Mucosa of stomach (tissue), 1 donor: Measurements from ENCODE around the gene MTMR3.

Experiments
- H3K27me3 ChIP-seq: one replicate; pipeline ENCODE4 v1.7.0; 2013; ENCODE audit warnings: mild to moderate bottlenecking, low read length; ENCODE audit not compliant: control insufficient read depth, insufficient read depth
- H3K36me3 ChIP-seq: one replicate; pipeline ENCODE4 v1.7.0; 2013; ENCODE audit warnings: low read length; ENCODE audit not compliant: control insufficient read depth, insufficient read depth
- H3K4me1 ChIP-seq: one replicate; pipeline ENCODE4 v1.7.0; 2013; ENCODE audit warnings: mild to moderate bottlenecking, low read length; ENCODE audit not compliant: control insufficient read depth, insufficient read depth
- H3K4me3 ChIP-seq: one replicate; pipeline ENCODE4 v1.7.0; 2013; ENCODE audit warnings: low read length
- H3K9ac ChIP-seq: one replicate; pipeline ENCODE4 v1.7.0; 2013; ENCODE audit warnings: mild to moderate bottlenecking, low read length, moderate library complexity
- H3K9me3 ChIP-seq: one replicate; pipeline ENCODE4 v1.7.0; 2013; ENCODE audit warnings: mild to moderate bottlenecking, low read length, moderate library complexity; ENCODE audit not compliant: control insufficient read depth
- donor health status: Pancreatic carcinoma.

Gene MTMR3

GRCh38 chr22:30015229-30015797 lies 132.3 kb downstream of the MTMR3 start:
- Histone ChIP-seq H3K9me3 (no peaks in the 10 kb centered on the region), H3K4me1 (no peaks in the 10 kb centered on the region), H3K9ac (no peak overlapping the region), H3K27me3 (no peaks in the 10 kb centered on the region), H3K36me3 (peaks cover 30% of the 10 kb centered on the region), H3K4me3 (no peak overlapping the region)

GRCh38 chr22:30015846-30016245 lies 132.9 kb downstream of the MTMR3 start:
- Histone ChIP-seq H3K27me3 (no peaks in the 10 kb centered on the region), H3K36me3 (peaks cover 33% of the 10 kb centered on the region), H3K9me3 (no peaks in the 10 kb centered on the region), H3K4me1 (no peaks in the 10 kb centered on the region), H3K4me3 (no peak overlapping the region), H3K9ac (no peak overlapping the region)

DNA sequence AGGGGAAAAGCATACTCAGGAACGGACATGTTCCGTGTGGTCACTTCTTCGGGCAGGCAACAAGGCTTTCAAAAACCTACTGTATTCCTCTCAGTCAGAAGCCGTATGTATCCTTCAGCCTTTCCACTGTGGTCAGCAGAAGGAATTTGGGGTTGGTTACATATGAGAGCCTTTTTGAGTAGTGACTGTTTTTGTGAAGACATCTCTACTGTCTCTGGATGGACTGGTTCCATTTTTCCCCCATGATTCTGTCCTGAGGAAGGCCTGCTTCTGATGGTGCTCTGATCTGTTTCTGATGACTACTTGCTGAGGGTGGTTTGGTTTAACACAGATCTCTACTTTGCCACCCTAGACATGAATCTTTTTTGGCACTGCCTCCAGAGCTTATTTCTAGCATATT lies 133.6 kb downstream of the MTMR3 start:
- H3K9ac ChIP-seq: no peak overlapping the region
- peaks cover 29% of the 10 kb centered on the region for H3K36me3 ChIP-seq
- no peaks in the 10 kb centered on the region for H3K4me1 ChIP-seq
- H3K27me3 ChIP-seq: no peaks in the 10 kb centered on the region
- no peaks in the 10 kb centered on the region for H3K9me3 ChIP-seq
- H3K4me3 ChIP-seq: no peak overlapping the region

DNA sequence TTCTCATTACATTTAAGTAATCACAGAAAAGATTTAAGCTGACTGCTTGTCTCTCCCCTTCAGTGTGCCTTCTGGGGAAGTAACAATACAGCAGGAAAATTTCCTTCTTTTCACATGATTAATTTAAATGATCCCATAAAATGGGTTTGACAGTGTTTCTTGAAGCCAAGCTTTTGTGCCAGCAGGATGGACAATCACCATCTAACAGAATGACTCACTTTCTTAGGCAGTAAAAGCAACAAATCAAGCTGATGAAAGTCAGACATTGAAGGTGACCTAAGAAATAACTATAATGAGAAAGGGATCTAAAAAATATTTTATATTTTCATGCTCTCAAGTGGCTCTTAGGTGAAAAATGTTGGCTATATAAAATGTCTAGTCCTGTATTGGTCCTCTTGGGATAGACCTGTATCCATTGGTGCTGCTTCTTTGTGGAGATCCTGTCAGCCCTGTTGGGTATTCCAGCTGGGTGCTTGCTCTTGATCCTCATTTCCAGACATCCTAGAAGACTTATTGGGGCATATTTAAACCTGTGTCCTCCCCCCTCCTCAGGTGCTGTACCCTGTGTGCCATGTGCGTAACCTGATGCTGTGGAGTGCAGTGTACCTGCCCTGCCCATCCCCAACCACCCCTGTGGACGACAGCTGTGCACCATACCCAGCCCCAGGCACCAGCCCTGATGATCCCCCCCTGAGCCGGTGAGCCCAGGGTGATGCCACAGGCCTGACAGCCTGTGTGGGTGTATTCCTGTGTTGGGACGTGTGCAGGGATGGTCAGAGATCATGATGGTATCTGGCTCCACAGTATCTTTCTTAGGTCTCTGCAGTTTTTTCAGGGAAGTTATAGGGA lies 134.6 kb downstream of the MTMR3 start:
- H3K4me1 ChIP-seq: no peaks in the 10 kb centered on the region
- H3K4me3 ChIP-seq: no peak overlapping the region
- H3K36me3 ChIP-seq: peaks cover 36% of the 10 kb centered on the region
- H3K9me3 ChIP-seq: no peaks in the 10 kb centered on the region
- no peaks in the 10 kb centered on the region for H3K27me3 ChIP-seq
- H3K9ac ChIP-seq: no peak overlapping the region

DNA sequence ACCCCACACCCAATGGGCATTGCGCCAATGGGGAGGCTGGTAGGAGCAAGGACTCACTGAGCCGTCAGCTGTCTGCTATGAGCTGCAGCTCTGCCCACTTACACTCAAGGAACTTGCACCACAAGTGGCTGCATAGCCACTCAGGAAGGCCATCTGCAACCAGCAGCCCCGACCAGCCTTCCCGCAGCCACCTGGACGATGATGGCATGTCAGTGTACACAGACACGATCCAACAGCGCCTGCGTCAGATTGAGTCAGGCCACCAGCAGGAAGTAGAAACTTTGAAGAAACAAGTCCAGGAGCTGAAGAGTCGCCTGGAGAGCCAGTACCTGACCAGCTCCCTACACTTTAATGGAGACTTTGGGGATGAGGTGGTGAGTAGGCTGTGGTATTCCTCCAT lies 137.5 kb downstream of the MTMR3 start:
- no peaks in the 10 kb centered on the region for H3K27me3 ChIP-seq
- H3K9me3 ChIP-seq: no peaks in the 10 kb centered on the region
- no peak overlapping the region for H3K9ac ChIP-seq
- no peak overlapping the region for H3K4me3 ChIP-seq
- peaks cover 8% of the 10 kb centered on the region for H3K4me1 ChIP-seq
- peaks cover 35% of the 10 kb centered on the region for H3K36me3 ChIP-seq

DNA sequence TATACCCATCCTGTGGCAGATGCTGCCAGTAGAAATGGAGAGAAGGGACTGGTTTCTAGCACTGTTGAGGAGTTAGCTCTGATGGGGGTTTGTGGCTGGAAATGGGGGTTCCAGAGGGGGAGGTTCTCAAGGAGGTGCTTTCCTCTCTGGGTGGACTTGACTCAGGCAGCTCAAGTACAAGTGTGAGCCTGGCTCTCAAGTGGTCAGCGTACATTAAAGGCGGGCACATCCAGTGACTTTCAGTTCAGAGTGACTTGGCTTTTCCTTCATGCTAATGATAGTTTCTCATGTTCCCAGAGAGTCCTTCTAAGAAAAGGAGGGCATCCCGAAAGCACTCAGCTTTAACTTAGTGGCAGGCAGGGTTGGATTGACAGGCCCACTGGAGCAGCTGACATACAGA lies 138.4 kb downstream of the MTMR3 start:
- H3K4me1 ChIP-seq: peaks cover 11% of the 10 kb centered on the region
- H3K36me3 ChIP-seq: peaks cover 34% of the 10 kb centered on the region
- no peaks in the 10 kb centered on the region for H3K9me3 ChIP-seq
- H3K9ac ChIP-seq: no peak overlapping the region
- H3K27me3 ChIP-seq: no peaks in the 10 kb centered on the region
- H3K4me3 ChIP-seq: no peak overlapping the region

GRCh38 chr22:30021881-30022619 lies 139.1 kb downstream of the MTMR3 start:
- Histone ChIP-seq H3K27me3 (no peaks in the 10 kb centered on the region), H3K9ac (no peak overlapping the region), H3K4me1 (peaks cover 18% of the 10 kb centered on the region), H3K36me3 (peaks cover 37% of the 10 kb centered on the region), H3K9me3 (no peaks in the 10 kb centered on the region), H3K4me3 (no peak overlapping the region)

DNA sequence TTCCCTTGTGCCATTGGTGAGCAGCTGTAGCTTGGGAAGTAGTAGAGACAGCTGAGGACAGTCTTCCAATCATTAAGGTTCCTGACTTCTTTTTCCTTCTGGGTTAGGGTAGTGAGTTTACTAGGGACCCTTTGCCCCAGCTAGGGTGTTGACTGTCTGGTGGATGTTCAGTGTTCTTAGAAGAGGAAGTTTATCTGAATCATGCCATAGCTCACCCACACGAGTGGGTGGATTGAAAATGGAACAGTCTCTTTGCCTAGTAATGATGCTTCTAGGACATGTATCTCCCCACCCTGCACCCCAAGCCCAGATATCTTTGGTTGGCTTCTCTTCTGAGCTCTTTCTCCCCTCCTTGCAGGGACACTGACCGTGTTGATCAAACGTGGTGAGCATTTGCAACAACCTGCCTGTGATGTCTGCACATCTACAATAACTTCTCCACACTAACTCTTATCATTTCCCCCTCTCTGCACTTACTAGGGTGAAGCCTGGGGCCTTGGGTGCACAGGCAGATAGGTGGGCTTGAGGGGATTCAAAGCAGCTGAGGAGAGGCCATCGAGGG lies 140.2 kb downstream of the MTMR3 start:
- Histone ChIP-seq H3K9me3 (no peaks in the 10 kb centered on the region), H3K4me1 (peaks cover 21% of the 10 kb centered on the region), H3K9ac (no peak overlapping the region), H3K4me3 (no peak overlapping the region), H3K27me3 (no peaks in the 10 kb centered on the region), H3K36me3 (peaks cover 42% of the 10 kb centered on the region)

DNA sequence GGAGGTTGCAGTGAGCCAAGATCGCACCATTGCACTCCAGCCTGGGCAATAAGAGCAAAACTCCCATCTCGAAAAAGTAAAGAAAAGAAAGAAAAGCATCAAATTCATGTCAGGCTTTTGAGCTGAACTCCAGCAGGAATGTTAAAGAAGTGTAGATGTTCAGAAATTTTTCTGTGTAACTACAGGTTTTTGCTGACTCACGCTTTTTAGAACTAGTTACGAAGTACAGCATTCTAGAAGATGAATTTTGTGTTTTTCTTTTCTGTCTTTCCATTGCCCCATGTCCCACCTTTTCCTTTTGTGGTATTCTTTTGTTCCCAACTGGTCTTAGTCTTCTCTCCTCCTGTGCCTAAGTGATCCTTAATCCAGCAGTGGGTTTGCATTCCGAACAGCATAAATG lies 141.3 kb downstream of the MTMR3 start:
- peaks cover 45% of the 10 kb centered on the region for H3K36me3 ChIP-seq

GRCh38 chr22:30025221-30025620 lies 142.2 kb downstream of the MTMR3 start:
- no peaks in the 10 kb centered on the region for H3K27me3 ChIP-seq
- H3K9me3 ChIP-seq: no peaks in the 10 kb centered on the region
- no peak overlapping the region for H3K4me3 ChIP-seq
- H3K36me3 ChIP-seq: peaks cover 39% of the 10 kb centered on the region
- H3K4me1 ChIP-seq: peaks cover 21% of the 10 kb centered on the region
- no peak overlapping the region for H3K9ac ChIP-seq

More for the DNA sequence above, 141.3 kb downstream of the MTMR3 start:
- no peaks in the 10 kb centered on the region for H3K9me3 ChIP-seq
- no peak overlapping the region for H3K4me3 ChIP-seq
- H3K9ac ChIP-seq: no peak overlapping the region
- peaks cover 21% of the 10 kb centered on the region for H3K4me1 ChIP-seq
- H3K27me3 ChIP-seq: no peaks in the 10 kb centered on the region

- Histone ChIP-seq H3K4me1 (peaks cover 21% of the 10 kb centered on the region), H3K4me3 (no peak overlapping the region), H3K9me3 (no peaks in the 10 kb centered on the region), H3K9ac (no peak overlapping the region), H3K36me3 (peaks cover 34% of the 10 kb centered on the region), H3K27me3 (no peaks in the 10 kb centered on the region)
These were observed 143.8 kb downstream of the MTMR3 start for GRCh38 chr22:30026756-30027155.

GRCh38 chr22:30027169-30027568 lies 144.2 kb downstream of the MTMR3 start:
- no peaks in the 10 kb centered on the region for H3K9me3 ChIP-seq
- H3K4me3 ChIP-seq: no peak overlapping the region
- H3K9ac ChIP-seq: no peak overlapping the region
- peaks cover 31% of the 10 kb centered on the region for H3K36me3 ChIP-seq
- peaks cover 21% of the 10 kb centered on the region for H3K4me1 ChIP-seq
- no peaks in the 10 kb centered on the region for H3K27me3 ChIP-seq
